Measurements from ENCODE around the gene ROCK2.

DNA sequence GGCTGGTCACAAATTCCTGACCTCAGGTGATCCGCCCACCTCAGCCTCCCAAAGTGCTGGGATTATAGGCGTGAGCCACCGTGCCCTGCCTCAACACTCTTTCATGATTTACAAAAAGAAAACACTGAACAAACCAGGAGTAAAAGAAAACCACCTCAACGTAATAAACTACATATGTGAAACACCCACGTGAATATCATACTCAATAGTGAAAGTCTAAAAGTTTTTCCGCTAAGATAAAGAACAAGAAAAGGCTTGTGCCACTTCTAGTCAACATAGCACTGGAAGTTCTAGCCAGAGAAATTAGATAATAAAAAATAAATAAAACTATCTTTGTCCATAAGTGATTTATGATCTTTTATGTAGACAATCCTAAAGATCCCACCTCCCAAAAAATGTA, 68.5 kb downstream of the ROCK2 start:
- TF ChIP-seq, protein P1, sequence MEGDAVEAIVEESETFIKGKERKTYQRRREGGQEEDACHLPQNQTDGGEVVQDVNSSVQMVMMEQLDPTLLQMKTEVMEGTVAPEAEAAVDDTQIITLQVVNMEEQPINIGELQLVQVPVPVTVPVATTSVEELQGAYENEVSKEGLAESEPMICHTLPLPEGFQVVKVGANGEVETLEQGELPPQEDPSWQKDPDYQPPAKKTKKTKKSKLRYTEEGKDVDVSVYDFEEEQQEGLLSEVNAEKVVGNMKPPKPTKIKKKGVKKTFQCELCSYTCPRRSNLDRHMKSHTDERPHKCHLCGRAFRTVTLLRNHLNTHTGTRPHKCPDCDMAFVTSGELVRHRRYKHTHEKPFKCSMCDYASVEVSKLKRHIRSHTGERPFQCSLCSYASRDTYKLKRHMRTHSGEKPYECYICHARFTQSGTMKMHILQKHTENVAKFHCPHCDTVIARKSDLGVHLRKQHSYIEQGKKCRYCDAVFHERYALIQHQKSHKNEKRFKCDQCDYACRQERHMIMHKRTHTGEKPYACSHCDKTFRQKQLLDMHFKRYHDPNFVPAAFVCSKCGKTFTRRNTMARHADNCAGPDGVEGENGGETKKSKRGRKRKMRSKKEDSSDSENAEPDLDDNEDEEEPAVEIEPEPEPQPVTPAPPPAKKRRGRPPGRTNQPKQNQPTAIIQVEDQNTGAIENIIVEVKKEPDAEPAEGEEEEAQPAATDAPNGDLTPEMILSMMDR (tag by site-specific recombination; IDR thresholded peaks at IDR 0.05): no peak
- TF ChIP-seq ZNF621 (tag by site-specific recombination; IDR thresholded peaks at IDR 0.05) (no peak), YY1 (tag by site-specific recombination; IDR thresholded peaks at IDR 0.05) (no peak), OVOL3 (tag by site-specific recombination; IDR thresholded peaks at IDR 0.05) (no peak), ZNF548 (tag by site-specific recombination; IDR thresholded peaks at IDR 0.05) (no peak), ZNF132 (tag by site-specific recombination; IDR thresholded peaks at IDR 0.05; ENCODE audit: borderline replicate concordance) (no peak), ZNF174 (tag by site-specific recombination; IDR thresholded peaks at IDR 0.05) (no peak), ZNF416 (tag by site-specific recombination; IDR thresholded peaks at IDR 0.05) (no peak), ZNF600 (tag by site-specific recombination; IDR thresholded peaks at IDR 0.05) (no peak), GLI2 (tag by site-specific recombination; IDR thresholded peaks at IDR 0.05; ENCODE audit: borderline replicate concordance, low read depth) (no peak), ZBTB7A (tag by site-specific recombination; IDR thresholded peaks at IDR 0.05; ENCODE audit: low read depth) (no peak), ZNF341 (tag by site-specific recombination; IDR thresholded peaks at IDR 0.05; ENCODE audit: low read depth) (no peak)
- TF ChIP-seq, protein P2, sequence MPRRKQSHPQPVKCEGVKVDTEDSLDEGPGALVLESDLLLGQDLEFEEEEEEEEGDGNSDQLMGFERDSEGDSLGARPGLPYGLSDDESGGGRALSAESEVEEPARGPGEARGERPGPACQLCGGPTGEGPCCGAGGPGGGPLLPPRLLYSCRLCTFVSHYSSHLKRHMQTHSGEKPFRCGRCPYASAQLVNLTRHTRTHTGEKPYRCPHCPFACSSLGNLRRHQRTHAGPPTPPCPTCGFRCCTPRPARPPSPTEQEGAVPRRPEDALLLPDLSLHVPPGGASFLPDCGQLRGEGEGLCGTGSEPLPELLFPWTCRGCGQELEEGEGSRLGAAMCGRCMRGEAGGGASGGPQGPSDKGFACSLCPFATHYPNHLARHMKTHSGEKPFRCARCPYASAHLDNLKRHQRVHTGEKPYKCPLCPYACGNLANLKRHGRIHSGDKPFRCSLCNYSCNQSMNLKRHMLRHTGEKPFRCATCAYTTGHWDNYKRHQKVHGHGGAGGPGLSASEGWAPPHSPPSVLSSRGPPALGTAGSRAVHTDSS (tag by site-specific recombination; IDR thresholded peaks at IDR 0.05): no peak

All from HEK293 (cell line).